Kidney epithelial cell (primary cell): ENCODE results near the gene PFDN1. TPM values are rescaled to one million over a fixed set of nuclear protein-coding genes. Genes with fewer than 3 reads are reported as not detected.

Experiments
- DNase-seq: peaks from one replicate; pipeline ENCODE4 v3.0.0-alpha.2; 2010; ENCODE audit warnings: low read depth
- H3K27me3 ChIP-seq: 2 replicates; pipeline ENCODE4 v1.6.0; 2011; ENCODE audit warnings: low read length; ENCODE audit not compliant: control insufficient read depth, insufficient read depth
- H3K36me3 ChIP-seq: 2 replicates; pipeline ENCODE4 v1.5.1; 2011; ENCODE audit warnings: low read length; ENCODE audit not compliant: control insufficient read depth, insufficient read depth
- H3K4me3 ChIP-seq: 2 replicates; pipeline ENCODE4 v1.5.1; 2011; ENCODE audit warnings: low read depth, mild to moderate bottlenecking, control low read depth, low read length
- total RNA-seq: library from RNA; depleted of rRNA; stranded (reverse); fragments of >200 nt; gene quantifications from 2 replicates; pipeline ENCODE4 v1.2.3, GENCODE V29; 2015
- TF ChIP-seq, protein P1 (sequence below): IDR thresholded peaks from 2 replicates; pipeline ENCODE4 v1.5.1; 2011; ENCODE audit warnings: mild to moderate bottlenecking, moderate library complexity, low read length, control low read depth, inconsistent platforms; ENCODE audit not compliant: insufficient read depth, poor library complexity, severe bottlenecking

PFDN1 gene
- total RNA-seq, 1 donor from 2014 or later: 124 TPM

DNA sequence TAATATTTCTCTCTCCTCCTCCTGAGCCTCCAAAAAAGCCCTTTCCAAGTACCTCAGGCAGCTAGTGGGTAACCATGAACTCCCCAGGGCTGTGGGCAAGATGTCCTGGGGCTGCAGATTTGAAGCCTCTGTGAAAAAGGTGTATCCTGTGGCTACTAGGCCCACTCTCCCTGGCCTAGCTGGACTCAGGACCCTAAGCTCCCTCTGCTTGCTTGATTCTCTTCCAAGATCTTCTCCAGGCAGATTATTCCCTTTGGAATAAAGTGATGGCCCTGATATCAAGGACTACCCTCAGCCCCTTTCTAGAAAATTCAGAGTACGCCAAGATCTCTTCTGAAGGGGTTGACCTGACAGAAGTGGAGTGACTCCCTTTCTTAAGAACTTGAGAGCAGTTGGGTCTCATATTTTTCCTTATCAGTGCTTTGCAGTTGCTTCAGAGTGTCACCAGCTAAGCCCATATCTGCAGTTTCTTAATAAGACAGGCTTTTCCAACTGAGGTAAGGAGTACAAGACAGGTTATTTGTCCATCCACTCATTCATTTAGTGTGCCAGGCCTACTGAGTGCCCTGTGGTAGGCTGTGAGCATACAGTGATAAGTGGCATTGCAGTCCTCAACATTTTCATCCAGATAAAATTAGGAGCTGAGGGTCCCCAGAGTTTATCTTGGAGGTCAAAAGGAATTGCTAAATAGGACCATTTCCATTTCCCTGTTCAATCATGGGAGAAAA lies 85.4 kb downstream of the PFDN1 start:
- H3K36me3 ChIP-seq: no peaks in the 10 kb centered on the region
- TF ChIP-seq, protein P1, sequence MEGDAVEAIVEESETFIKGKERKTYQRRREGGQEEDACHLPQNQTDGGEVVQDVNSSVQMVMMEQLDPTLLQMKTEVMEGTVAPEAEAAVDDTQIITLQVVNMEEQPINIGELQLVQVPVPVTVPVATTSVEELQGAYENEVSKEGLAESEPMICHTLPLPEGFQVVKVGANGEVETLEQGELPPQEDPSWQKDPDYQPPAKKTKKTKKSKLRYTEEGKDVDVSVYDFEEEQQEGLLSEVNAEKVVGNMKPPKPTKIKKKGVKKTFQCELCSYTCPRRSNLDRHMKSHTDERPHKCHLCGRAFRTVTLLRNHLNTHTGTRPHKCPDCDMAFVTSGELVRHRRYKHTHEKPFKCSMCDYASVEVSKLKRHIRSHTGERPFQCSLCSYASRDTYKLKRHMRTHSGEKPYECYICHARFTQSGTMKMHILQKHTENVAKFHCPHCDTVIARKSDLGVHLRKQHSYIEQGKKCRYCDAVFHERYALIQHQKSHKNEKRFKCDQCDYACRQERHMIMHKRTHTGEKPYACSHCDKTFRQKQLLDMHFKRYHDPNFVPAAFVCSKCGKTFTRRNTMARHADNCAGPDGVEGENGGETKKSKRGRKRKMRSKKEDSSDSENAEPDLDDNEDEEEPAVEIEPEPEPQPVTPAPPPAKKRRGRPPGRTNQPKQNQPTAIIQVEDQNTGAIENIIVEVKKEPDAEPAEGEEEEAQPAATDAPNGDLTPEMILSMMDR: no peak
- no peak overlapping the region for H3K4me3 ChIP-seq
- no peak for DNase-seq
- no peaks in the 10 kb centered on the region for H3K27me3 ChIP-seq

DNA sequence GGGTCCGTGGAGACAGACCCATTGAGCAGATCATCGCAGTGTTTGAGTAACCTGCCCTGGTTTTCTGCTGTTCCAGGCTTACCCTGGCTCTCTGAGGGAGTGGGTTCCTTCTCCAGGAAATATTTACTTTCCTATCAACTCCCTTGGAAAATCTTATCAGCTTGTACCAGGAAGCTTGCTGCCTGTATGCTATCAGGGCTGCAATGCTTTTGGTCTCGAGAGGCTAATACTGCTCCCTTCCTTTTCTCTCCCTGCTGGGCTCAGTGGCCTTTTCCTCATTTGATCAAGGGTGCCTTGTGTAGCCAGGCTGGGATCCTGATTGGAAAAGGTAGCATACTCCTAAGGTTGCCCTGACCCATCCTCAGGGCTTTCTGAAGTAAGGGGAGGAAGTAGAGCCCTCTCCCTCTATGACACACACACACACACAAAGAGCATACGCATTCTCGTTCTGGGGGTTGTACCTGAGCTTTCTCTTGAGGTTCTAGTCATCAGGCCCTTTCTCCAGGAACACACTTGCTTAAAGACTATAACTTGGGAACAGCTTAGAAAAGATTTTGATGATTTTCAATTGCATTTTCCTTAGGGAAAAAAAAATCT lies 86.3 kb downstream of the PFDN1 start:
- TF ChIP-seq, protein P1: no peak
- Histone ChIP-seq H3K27me3 (no peaks in the 10 kb centered on the region), H3K4me3 (no peak overlapping the region), H3K36me3 (no peaks in the 10 kb centered on the region)
- DNase-seq: no peak

DNA sequence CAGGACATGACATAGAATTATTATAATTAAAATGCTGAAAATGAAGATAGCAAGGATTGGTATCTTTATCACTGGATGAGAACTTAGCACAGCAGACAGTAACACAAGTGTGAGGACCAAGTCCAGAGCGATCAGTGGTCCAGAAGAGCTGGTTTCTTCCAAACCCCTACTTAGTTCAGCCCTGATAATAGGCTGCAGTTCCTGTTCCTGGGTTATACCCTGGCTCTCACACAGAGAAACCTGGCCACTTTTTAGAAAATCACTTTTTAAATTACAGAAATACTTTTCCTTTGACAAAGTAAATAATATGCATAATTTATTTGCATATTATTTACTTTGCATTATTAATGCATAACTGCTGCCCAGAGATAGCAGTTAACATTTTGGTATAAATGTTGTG lies 87.6 kb downstream of the PFDN1 start:
- no peaks in the 10 kb centered on the region for H3K36me3 ChIP-seq
- no peak for DNase-seq
- H3K27me3 ChIP-seq: no peaks in the 10 kb centered on the region
- TF ChIP-seq, protein P1: no peak
- no peak overlapping the region for H3K4me3 ChIP-seq

DNA sequence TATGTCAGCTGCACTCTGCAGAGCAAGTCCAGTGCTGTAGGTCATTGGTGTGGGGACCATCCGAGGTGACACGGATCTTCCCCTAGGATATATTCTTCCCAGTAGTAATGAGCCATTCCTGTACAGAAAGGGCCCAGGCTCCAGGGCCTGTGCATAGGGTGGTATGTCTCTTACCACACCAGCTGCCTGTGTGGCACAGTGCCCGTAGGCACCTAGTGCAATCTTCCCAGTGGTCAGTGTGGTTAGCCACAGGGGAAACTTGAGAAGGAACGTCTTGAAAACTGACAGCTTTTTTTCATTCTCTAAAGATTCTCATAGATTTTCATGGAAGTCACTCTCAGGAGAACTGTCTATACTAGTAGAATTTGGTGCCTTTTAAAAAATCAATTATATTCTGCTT lies 88.1 kb downstream of the PFDN1 start:
- peak; percentile 69 for DNase-seq
- no peaks in the 10 kb centered on the region for H3K36me3 ChIP-seq
- H3K4me3 ChIP-seq: no peak overlapping the region
- TF ChIP-seq, protein P1: no peak
- H3K27me3 ChIP-seq: no peaks in the 10 kb centered on the region

DNA sequence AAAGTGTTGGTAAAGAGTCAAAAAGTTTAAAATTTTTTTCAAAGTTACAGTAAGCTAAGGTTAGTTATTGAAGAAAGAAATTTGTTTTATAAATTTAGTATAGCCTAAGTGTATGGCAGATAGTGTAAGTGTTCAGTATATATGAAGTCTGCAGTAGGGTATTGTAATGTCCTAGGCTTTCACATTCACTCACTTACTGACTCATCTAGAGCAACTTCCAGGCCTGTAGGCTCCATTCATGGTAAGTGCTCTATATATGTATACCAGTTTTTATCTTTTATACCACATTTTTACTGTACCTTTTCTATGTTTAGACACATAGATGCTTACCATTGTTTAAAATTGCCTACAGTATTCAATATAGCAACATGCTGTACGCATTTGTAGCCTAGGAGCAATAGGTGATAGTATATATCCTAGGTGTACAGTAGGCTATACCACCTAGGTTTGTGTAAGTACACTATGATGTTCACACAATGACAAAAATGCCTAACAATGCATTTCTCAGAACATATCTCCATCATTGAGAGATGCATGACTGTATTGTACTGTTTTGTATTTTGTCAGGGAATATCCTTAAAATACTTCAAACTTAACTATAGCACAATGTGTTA lies 89.4 kb downstream of the PFDN1 start:
- H3K27me3 ChIP-seq: no peaks in the 10 kb centered on the region
- H3K4me3 ChIP-seq: no peak overlapping the region
- no peak for DNase-seq
- TF ChIP-seq, protein P1: no peak
- no peaks in the 10 kb centered on the region for H3K36me3 ChIP-seq
